Smooth muscle cell (in vitro differentiated cells): ENCODE results near the gene NKTR. TPM values are rescaled to one million over a fixed set of nuclear protein-coding genes. Genes with fewer than 3 reads are reported as not detected.
A peak's percentile ranks its signal among the peaks of the same experiment; 100 is the strongest.
"Not testable (repeated sequence)": the region's sequence is repeated elsewhere in the genome, so short reads cannot be mapped to it uniquely, and the experiment has no call there.

Experiments
- DNase-seq: peaks from one replicate; lab custom pipeline; 2025; ENCODE audit not compliant: unreplicated experiment; lab: John Stamatoyannopoulos, UW
- H2AFZ ChIP-seq: fragments of 200-600 bp; sonication (generic); 2 replicates; pipeline ENCODE4 v1.6.0; 2016; ENCODE audit warnings: antibody characterized with exemption, low read depth, mild to moderate bottlenecking
- H3F3A ChIP-seq: fragments of 200-600 bp; sonication (generic); 2 replicates; pipeline ENCODE4 v1.6.0; 2017; ENCODE audit warnings: antibody characterized with exemption, low read depth
- H3K27ac ChIP-seq: fragments of 200-600 bp; sonication (generic); 2 replicates; pipeline ENCODE4 v1.5.1; 2016; ENCODE audit warnings: low read depth, mild to moderate bottlenecking
- H3K27me3 ChIP-seq: fragments of 200-600 bp; sonication (generic); 2 replicates; pipeline ENCODE4 v1.6.1; 2016; ENCODE audit warnings: low read depth, mild to moderate bottlenecking
- H3K36me3 ChIP-seq: fragments of 200-600 bp; sonication (generic); 2 replicates; pipeline ENCODE4 v1.5.1; 2016; ENCODE audit warnings: low read depth
- H3K4me1 ChIP-seq: fragments of 200-600 bp; sonication (generic); 2 replicates; pipeline ENCODE4 v1.5.1; 2016; ENCODE audit warnings: low read depth
- H3K4me2 ChIP-seq: fragments of 200-600 bp; sonication (generic); 2 replicates; pipeline ENCODE4 v1.6.0; 2016; ENCODE audit warnings: mild to moderate bottlenecking
- H3K4me3 ChIP-seq: fragments of 200-600 bp; sonication (generic); 2 replicates; pipeline ENCODE4 v1.5.1; 2016; ENCODE audit warnings: mild to moderate bottlenecking
- H3K79me2 ChIP-seq: fragments of 200-600 bp; sonication (generic); 2 replicates; pipeline ENCODE4 v1.6.0; 2016; ENCODE audit warnings: low read depth, mild to moderate bottlenecking
- H3K9ac ChIP-seq: fragments of 200-600 bp; sonication (generic); 2 replicates; pipeline ENCODE4 v1.6.0; 2016; ENCODE audit warnings: low read depth
- H3K9me3 ChIP-seq: fragments of 200-600 bp; sonication (generic); replicated peaks from 2 replicates; pipeline ENCODE4 v1.5.1; 2016; ENCODE audit warnings: low read depth
- H4K20me1 ChIP-seq: fragments of 200-600 bp; sonication (generic); 2 replicates; pipeline ENCODE4 v1.6.0; 2016; ENCODE audit warnings: low read depth
- WGBS: methylation state at CpG from one replicate; pipeline ENCODE4 v1.1.7; 2016; ENCODE audit warnings: low lambda C conversion rate; 5-methylcytosine and 5-hydroxymethylcytosine counted together
- polyA plus RNA-seq: library from polyadenylated mRNA; unstranded; fragments of >200 nt; fragmentation: Nextera tagmentation; extraction: Ambion mirVana; gene quantifications from 2 replicates; pipeline ENCODE4 v1.2.1, GENCODE V29; 2016
- total RNA-seq: library from RNA; depleted of rRNA; stranded (reverse); fragments of >200 nt; gene quantifications from 2 replicates; pipeline ENCODE4 v1.2.3, GENCODE V29; 2014
- TF ChIP-seq, protein P1 (sequence below): fragments of 200-600 bp; sonication (generic); IDR thresholded peaks from 2 replicates; pipeline ENCODE4 v1.5.1; 2017; ENCODE audit warnings: borderline replicate concordance, mild to moderate bottlenecking, antibody characterized with exemption; ENCODE audit not compliant: insufficient read depth, poor library complexity, severe bottlenecking

NKTR gene
- total RNA-seq (91.3 and 113 TPM in 2 replicates), polyA plus RNA-seq (37.1 and 82.3 TPM in 2 replicates)

DNA sequence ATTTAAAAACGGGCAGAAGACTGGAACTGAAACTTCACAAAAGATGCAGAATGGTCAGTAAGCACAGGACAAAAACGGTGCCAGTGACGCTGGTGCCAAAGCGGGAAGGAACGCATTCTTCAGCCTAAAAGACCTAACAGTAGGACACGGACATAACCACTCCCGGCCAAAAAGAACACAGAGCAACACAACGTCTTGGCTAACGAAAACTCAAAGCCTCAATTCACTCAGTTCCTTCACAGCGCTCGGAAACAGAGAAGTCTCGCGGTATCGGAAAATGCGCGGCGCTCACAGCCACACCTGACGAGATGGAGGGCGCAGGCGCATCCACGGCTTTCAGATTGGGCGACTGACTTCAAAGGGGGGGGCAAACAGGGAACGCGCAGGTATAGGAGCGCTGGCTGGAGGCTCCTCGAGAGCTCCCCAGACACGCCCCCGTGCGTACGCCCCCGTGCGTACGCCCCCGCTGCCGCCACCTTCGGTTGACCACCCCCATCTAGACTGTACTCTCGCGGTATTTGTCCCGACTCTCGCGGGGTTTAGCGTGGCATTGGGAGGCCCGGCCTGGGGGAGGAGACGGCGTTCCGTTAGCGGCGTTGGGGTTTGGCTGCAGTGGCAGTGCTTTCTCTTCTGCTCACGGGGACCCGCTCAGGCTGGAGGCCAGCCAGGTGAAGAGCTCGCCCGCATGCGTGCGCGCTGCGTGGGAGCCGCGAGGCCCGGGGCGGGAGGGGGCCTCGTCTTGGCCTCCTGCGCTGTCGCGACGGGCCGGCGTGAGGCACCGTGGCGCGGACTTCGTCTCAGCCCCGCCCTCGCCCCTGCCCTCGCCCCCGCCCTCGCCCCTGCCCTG, at the start of gene NKTR:
Gene NKTR, plus strand, starts transcription at position 576 of the 847 bp plus-strand sequence. CDS start 321 bp downstream, outside the sequence.
- TF ChIP-seq, protein P1, sequence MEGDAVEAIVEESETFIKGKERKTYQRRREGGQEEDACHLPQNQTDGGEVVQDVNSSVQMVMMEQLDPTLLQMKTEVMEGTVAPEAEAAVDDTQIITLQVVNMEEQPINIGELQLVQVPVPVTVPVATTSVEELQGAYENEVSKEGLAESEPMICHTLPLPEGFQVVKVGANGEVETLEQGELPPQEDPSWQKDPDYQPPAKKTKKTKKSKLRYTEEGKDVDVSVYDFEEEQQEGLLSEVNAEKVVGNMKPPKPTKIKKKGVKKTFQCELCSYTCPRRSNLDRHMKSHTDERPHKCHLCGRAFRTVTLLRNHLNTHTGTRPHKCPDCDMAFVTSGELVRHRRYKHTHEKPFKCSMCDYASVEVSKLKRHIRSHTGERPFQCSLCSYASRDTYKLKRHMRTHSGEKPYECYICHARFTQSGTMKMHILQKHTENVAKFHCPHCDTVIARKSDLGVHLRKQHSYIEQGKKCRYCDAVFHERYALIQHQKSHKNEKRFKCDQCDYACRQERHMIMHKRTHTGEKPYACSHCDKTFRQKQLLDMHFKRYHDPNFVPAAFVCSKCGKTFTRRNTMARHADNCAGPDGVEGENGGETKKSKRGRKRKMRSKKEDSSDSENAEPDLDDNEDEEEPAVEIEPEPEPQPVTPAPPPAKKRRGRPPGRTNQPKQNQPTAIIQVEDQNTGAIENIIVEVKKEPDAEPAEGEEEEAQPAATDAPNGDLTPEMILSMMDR: no peak
- Histone ChIP-seq H3K9ac (peak within 1 kb of the TSS; percentile 86), H4K20me1 (peaks cover 40% of the 10 kb centered on the region), H3K27me3 (no peaks in the 10 kb centered on the region), H3K27ac (peak within 1 kb of the TSS; percentile 90), H2AFZ (peak within 1 kb of the TSS; percentile 96), H3K4me1 (peaks cover 20% of the 10 kb centered on the region), H3K9me3 (no peaks in the 10 kb centered on the region), H3K4me2 (peak within 1 kb of the TSS; percentile 88), H3F3A (peaks cover 12% of the 10 kb centered on the region), H3K4me3 (peak within 1 kb of the TSS; percentile 87), H3K36me3 (peaks cover 5% of the 10 kb centered on the region), H3K79me2 (peaks cover 48% of the 10 kb centered on the region)
- WGBS: under 1% methylated on average over 63 of the region's 76 CpGs
- DNase-seq: peak; percentile 92

DNA sequence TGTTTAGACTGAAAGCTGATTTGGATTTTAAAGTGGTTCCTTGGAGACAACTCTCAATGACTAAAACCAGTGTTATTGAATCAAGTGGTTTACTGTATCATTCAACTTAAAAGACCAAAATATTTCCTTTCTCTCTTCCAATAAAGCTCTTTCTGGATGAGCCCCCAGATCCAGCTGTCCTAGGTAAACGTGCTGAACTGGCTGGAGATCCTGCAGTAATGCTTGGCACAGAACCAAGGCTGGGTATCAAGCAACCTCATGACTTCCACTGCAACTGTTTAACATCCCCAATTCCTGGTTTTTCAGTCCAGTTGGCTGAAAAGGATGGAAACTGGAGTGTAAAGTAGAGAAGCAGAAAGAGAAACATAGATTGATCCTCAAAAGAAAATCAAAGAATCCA, 47.7 kb upstream of the NKTR start:
- Histone ChIP-seq H4K20me1 (peaks cover 19% of the 10 kb centered on the region), H3K9me3 (no peaks in the 10 kb centered on the region), H2AFZ (no peak overlapping the region), H3F3A (no peaks in the 10 kb centered on the region), H3K27ac (no peak overlapping the region), H3K36me3 (peaks cover 13% of the 10 kb centered on the region), H3K4me1 (no peaks in the 10 kb centered on the region), H3K4me3 (no peak overlapping the region), H3K9ac (no peak overlapping the region), H3K79me2 (no peaks in the 10 kb centered on the region), H3K4me2 (no peak overlapping the region), H3K27me3 (no peaks in the 10 kb centered on the region)
- TF ChIP-seq, protein P1: no peak
- no peak for DNase-seq
- 94% methylated on average over 1 of the region's 1 CpG for WGBS

DNA sequence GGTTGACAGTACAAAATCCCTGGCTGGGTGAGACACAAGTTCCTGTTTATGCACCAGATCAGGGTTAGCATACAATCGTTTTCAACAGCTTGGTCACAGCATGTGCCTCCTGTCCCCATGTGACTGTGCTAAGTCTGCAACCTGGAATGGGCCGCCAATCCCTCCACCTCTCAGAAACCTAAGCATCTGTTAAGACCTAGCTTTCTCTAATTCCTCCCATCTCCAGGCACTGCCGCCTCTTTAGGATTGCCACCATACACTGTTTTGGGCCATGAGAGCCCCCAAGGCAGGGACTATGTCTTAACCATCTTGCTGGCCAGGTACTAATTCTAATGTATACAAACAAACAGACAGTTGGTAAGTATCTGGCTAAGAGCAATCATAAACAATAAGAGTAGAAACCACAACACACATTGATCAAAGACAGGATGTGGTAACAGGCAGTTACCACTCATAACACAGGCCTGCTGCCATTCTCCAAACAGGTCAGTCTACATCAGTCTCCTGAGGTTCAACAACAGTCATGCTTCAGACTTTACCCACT, 44.3 kb upstream of the NKTR start:
- Histone ChIP-seq H3K4me2 (no peak overlapping the region), H2AFZ (no peak overlapping the region), H3K79me2 (no peaks in the 10 kb centered on the region), H3F3A (no peaks in the 10 kb centered on the region), H3K4me1 (no peaks in the 10 kb centered on the region), H3K4me3 (no peak overlapping the region), H3K9me3 (no peaks in the 10 kb centered on the region), H3K27ac (no peak overlapping the region), H4K20me1 (peaks cover 4% of the 10 kb centered on the region), H3K36me3 (peaks cover 23% of the 10 kb centered on the region), H3K27me3 (no peaks in the 10 kb centered on the region), H3K9ac (no peak overlapping the region)
- TF ChIP-seq, protein P1: no peak
- no peak for DNase-seq
- WGBS: 90% methylated on average over 3 of the region's 3 CpGs

DNA sequence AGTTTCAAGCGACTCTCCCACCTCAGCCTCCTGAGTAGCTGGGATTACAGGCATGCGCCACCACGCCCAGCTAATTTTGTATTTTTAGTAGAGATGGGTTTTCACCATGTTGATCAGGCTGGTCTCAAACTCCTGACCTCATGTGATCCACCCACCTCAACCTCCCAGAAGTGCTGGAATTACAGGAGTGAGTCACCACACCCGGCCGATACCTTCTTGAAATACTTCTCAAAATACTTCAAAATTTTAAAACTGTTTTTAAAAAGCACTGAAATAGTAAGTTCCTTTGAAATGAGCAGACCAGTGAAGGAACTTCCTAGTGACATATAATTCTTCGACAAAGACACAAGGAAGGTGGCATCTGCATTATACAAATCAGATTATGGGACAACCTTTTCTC, 43.7 kb upstream of the NKTR start:
- DNase-seq, H3K79me2 ChIP-seq, H3K9ac ChIP-seq, H3K4me3 ChIP-seq, H3K27me3 ChIP-seq, H3K4me1 ChIP-seq, H3K9me3 ChIP-seq, H3F3A ChIP-seq, H2AFZ ChIP-seq, H4K20me1 ChIP-seq, H3K27ac ChIP-seq, H3K4me2 ChIP-seq: not testable (repeated sequence)
- 87% methylated on average over 6 of the region's 6 CpGs for WGBS
- H3K36me3 ChIP-seq: peaks cover 24% of the 10 kb centered on the region
